Activated naive CD4-positive, alpha-beta T cell treated with anti-CD3 and anti-CD28 coated beads, Interleukin-2, amount 10 ng/mL, durations not matched to agents 7 days and 5 days (primary cell): ENCODE measurements around the gene CDH1.
A peak's percentile ranks its signal among the peaks of the same experiment; 100 is the strongest.

Source experiments
- CTCF ChIA-PET: fragments of 350-600 bp; sonication (Branson Sonifier 250); formaldehyde crosslinking; loops from one replicate; lab custom pipeline; 2021; ENCODE audit warnings: antibody characterized with exemption; lab: Charles Lee
- DNase-seq: peaks from one replicate; pipeline ENCODE4 v3.0.0-alpha.2; 2020
- H3K27ac Mint-ChIP-seq: one replicate; pipeline ENCODE4 v1.8.0; 2021; ENCODE audit warnings: mild to moderate bottlenecking, moderate library complexity, mixed read lengths
- H3K27me3 Mint-ChIP-seq: one replicate; pipeline ENCODE4 v1.8.0; 2021; ENCODE audit warnings: mild to moderate bottlenecking, mixed read lengths
- H3K36me3 Mint-ChIP-seq: one replicate; pipeline ENCODE4 v1.8.0; 2021; ENCODE audit warnings: mixed read lengths
- H3K4me1 Mint-ChIP-seq: one replicate; pipeline ENCODE4 v1.8.0; 2021; ENCODE audit warnings: mixed read lengths
- H3K4me3 Mint-ChIP-seq: one replicate; pipeline ENCODE4 v1.8.0; 2021; ENCODE audit warnings: mild to moderate bottlenecking, moderate library complexity, mixed read lengths
- H3K9me3 Mint-ChIP-seq: one replicate; pipeline ENCODE4 v1.8.0; 2021; ENCODE audit warnings: mixed read lengths

CDH1 gene

DNA sequence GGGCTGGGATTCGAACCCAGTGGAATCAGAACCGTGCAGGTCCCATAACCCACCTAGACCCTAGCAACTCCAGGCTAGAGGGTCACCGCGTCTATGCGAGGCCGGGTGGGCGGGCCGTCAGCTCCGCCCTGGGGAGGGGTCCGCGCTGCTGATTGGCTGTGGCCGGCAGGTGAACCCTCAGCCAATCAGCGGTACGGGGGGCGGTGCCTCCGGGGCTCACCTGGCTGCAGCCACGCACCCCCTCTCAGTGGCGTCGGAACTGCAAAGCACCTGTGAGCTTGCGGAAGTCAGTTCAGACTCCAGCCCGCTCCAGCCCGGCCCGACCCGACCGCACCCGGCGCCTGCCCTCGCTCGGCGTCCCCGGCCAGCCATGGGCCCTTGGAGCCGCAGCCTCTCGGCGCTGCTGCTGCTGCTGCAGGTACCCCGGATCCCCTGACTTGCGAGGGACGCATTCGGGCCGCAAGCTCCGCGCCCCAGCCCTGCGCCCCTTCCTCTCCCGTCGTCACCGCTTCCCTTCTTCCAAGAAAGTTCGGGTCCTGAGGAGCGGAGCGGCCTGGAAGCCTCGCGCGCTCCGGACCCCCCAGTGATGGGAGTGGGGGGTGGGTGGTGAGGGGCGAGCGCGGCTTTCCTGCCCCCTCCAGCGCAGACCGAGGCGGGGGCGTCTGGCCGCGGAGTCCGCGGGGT is at the start of gene CDH1:
CDH1 (plus strand) TSS at position 247 of the 684 bp plus-strand sequence; CDS start at position 371, 124 bp downstream.
- H3K27me3 Mint-ChIP-seq, result peaks cover 67% of the 10 kb centered on the region
- peaks cover 9% of the 10 kb centered on the region for H3K4me1 Mint-ChIP-seq
- DNase-seq, result peak; percentile 53
- CTCF ChIA-PET, result interaction anchor here (1.0 kb wide), 1 partner anchor 61 kb away, joined by 3 read pairs; no protein-coding TSS in a partner anchor
- no peak within 1 kb of the TSS for H3K27ac Mint-ChIP-seq
- no peaks in the 10 kb centered on the region for H3K36me3 Mint-ChIP-seq
- peak within 1 kb of the TSS; percentile 17 for H3K4me3 Mint-ChIP-seq
- no peaks in the 10 kb centered on the region for H3K9me3 Mint-ChIP-seq

DNA sequence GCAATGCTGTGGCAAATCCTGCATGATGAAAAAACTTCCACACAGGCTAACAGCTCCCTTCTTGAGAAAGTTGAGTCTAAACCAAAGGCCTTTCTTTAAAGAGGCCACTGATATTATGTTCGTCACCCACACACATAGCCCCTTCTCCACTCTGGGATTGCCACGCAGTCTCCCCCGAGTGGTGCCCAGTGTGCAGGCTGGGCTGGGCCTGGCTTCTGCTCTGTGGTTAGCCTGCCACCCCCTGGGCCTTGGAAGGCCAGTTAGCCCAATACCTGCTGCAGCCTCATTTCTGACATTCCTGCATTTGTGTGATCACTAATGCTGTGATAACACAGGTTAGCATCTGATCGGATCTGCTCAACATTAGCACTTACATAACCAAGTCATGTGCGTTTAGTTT is 47.2 kb upstream of the CDH1 start:
- H3K4me1 Mint-ChIP-seq, result no peaks in the 10 kb centered on the region

DNA sequence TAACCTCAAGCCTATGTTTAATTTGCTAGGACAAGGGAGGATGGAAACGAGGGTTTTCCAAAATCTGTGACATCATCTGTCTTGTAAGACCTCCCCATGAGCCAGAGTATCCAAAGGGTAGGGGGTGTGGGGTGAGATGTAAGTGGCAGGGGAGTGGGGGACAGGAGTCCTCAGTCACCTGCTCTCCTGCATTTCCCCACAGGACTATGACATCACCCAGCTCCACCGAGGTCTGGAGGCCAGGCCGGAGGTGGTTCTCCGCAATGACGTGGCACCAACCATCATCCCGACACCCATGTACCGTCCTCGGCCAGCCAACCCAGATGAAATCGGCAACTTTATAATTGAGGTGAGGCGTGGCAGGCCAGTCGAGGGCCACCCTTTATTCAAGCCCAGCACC is 41.5 kb upstream of the CDH1 start:
- CTCF ChIA-PET, result no interaction called here
- H3K9me3 Mint-ChIP-seq, result no peaks in the 10 kb centered on the region
- H3K4me1 Mint-ChIP-seq, result no peaks in the 10 kb centered on the region
- H3K27me3 Mint-ChIP-seq, result no peaks in the 10 kb centered on the region
- no peaks in the 10 kb centered on the region for H3K36me3 Mint-ChIP-seq
- no peak for DNase-seq
- no peak overlapping the region for H3K4me3 Mint-ChIP-seq
- no peak overlapping the region for H3K27ac Mint-ChIP-seq

More for the DNA sequence above, 47.2 kb upstream of the CDH1 start:
- CTCF ChIA-PET, result no interaction called here
- H3K27ac Mint-ChIP-seq, result no peak overlapping the region
- H3K4me3 Mint-ChIP-seq, result no peak overlapping the region
- H3K9me3 Mint-ChIP-seq, result no peaks in the 10 kb centered on the region
- H3K36me3 Mint-ChIP-seq, result no peaks in the 10 kb centered on the region
- no peak for DNase-seq
- no peaks in the 10 kb centered on the region for H3K27me3 Mint-ChIP-seq

- DNase-seq, result no peak
- CTCF ChIA-PET, result interaction anchor here (1.1 kb wide), 1 partner anchor 168 kb away, joined by 3 read pairs; no protein-coding TSS in a partner anchor
- H3K4me3 Mint-ChIP-seq, result no peak overlapping the region
- no peaks in the 10 kb centered on the region for H3K9me3 Mint-ChIP-seq
- H3K27me3 Mint-ChIP-seq, result no peaks in the 10 kb centered on the region
- H3K4me1 Mint-ChIP-seq, result no peaks in the 10 kb centered on the region
- H3K36me3 Mint-ChIP-seq, result no peaks in the 10 kb centered on the region
- H3K27ac Mint-ChIP-seq, result no peak overlapping the region
Measured at GRCh38 chr16:68696514-68696913, 40.6 kb upstream of the CDH1 start.

DNA sequence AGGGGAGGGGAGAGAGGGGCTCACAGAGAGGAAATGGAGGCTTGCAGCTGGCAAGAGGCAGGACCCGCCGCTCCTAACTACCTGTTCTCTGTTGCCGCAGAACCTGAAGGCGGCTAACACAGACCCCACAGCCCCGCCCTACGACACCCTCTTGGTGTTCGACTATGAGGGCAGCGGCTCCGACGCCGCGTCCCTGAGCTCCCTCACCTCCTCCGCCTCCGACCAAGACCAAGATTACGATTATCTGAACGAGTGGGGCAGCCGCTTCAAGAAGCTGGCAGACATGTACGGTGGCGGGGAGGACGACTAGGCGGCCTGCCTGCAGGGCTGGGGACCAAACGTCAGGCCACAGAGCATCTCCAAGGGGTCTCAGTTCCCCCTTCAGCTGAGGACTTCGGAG is 39.0 kb upstream of the CDH1 start:
- Mint-ChIP-seq H3K4me3 (no peak overlapping the region), H3K4me1 (no peaks in the 10 kb centered on the region), H3K9me3 (no peaks in the 10 kb centered on the region), H3K27me3 (no peaks in the 10 kb centered on the region), H3K27ac (no peak overlapping the region), H3K36me3 (no peaks in the 10 kb centered on the region)
- CTCF ChIA-PET, result interaction anchor here (1.1 to 1.8 kb wide), 3 partner anchors 108 to 171 kb away, joined by 3 to 8 read pairs (median 3); no protein-coding TSS in a partner anchor
- no peak for DNase-seq

GRCh38 chr16:68700120-68700519 is 37.0 kb upstream of the CDH1 start:
- H3K27ac Mint-ChIP-seq, result no peak overlapping the region
- no peaks in the 10 kb centered on the region for H3K27me3 Mint-ChIP-seq
- H3K4me3 Mint-ChIP-seq, result no peak overlapping the region
- H3K9me3 Mint-ChIP-seq, result no peaks in the 10 kb centered on the region
- CTCF ChIA-PET, result interaction anchor here (1.5 kb wide), 1 partner anchor 305 kb away, joined by 3 read pairs; no protein-coding TSS in a partner anchor
- DNase-seq, result no peak
- no peaks in the 10 kb centered on the region for H3K36me3 Mint-ChIP-seq
- H3K4me1 Mint-ChIP-seq, result no peaks in the 10 kb centered on the region

DNA sequence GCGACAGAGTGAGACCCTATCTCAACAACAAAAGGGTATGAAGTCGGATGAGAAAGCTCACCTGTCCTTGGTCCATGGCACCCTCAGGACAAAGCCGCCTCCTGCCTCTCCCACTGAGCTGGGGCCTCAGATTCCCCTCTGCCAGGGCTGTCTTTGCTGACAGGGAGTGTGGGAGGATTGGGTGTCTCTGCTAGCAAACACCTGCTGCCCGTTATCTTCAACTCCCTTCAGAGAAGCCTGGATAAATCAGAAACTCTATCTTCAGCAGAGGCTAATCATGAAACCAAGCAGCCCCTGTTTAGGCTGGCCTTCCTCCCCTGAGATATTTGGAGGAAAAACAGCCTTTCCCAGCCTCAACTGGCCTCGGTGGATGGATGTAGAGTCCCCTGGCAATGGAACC is 36.3 kb upstream of the CDH1 start:
- Mint-ChIP-seq H3K27me3 (no peaks in the 10 kb centered on the region), H3K4me1 (no peaks in the 10 kb centered on the region), H3K4me3 (no peak overlapping the region), H3K36me3 (no peaks in the 10 kb centered on the region), H3K27ac (no peak overlapping the region), H3K9me3 (no peaks in the 10 kb centered on the region)
- CTCF ChIA-PET, result interaction anchor here (1.2 to 1.5 kb wide), 2 partner anchors 306 to 422 kb away, joined by 3 to 4 read pairs; no protein-coding TSS in a partner anchor
- no peak for DNase-seq

GRCh38 chr16:68704232-68704867 is 32.7 kb upstream of the CDH1 start:
- Mint-ChIP-seq H3K27ac (no peak overlapping the region), H3K27me3 (no peaks in the 10 kb centered on the region), H3K4me1 (no peaks in the 10 kb centered on the region), H3K9me3 (no peaks in the 10 kb centered on the region), H3K4me3 (no peak overlapping the region), H3K36me3 (no peaks in the 10 kb centered on the region)
- peak; percentile 71 for DNase-seq
- CTCF ChIA-PET, result interaction anchor here (0.6 to 2.0 kb wide), 5 partner anchors 18 to 393 kb away, joined by 3 to 9 read pairs (median 3); no protein-coding TSS in a partner anchor

DNA sequence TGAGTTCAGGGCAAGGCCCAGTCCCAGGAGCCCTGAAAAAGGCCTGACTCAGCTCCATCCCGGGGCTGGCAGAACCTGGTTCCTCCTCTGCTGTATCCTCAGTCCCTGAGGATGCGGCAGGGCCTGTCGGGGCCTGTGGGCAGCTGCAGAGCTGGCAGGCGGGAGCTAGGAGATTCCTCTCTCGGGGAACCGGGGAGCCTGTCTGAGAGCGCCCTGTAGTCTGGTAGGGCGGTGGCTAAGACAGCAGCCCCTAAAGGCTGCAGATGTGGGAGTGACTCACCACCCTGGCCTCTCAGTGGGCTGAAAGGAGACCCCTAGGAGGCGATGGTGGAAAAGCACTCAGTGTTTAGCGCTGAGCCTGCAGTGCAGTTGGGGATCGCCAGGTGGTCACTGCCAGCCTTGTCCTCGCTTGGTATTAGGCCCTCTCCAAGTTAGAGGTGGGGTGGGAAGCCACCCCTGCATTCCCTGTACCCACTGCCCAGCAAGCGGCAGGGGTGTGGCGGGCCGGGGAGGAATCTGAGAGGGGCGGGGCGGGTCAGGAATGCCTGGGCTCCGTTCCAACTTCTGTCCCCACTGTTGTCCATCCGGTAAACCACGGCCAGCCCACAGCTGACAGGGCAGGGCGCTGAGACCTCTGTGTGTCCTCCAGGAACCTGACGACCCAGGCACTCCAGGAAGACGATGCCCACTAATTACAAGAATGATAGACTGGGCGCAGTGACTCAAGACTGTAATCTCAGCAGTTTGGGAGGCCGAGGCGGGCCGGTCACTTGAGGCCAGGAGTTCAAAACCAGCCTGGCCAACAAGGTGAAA is 29.5 kb upstream of the CDH1 start:
- Mint-ChIP-seq H3K36me3 (no peaks in the 10 kb centered on the region), H3K4me3 (no peak overlapping the region), H3K9me3 (no peaks in the 10 kb centered on the region), H3K27ac (no peak overlapping the region), H3K4me1 (peaks cover 5% of the 10 kb centered on the region), H3K27me3 (peaks cover 20% of the 10 kb centered on the region)
- CTCF ChIA-PET, result interaction anchor here (1.4 kb wide), 1 partner anchor 93 kb away, joined by 5 read pairs; no protein-coding TSS in a partner anchor
- no peak for DNase-seq

- no peak for DNase-seq
- Mint-ChIP-seq H3K4me1 (peaks cover 5% of the 10 kb centered on the region), H3K36me3 (no peaks in the 10 kb centered on the region), H3K27me3 (peaks cover 20% of the 10 kb centered on the region), H3K4me3 (no peak overlapping the region), H3K27ac (no peak overlapping the region), H3K9me3 (no peaks in the 10 kb centered on the region)
- CTCF ChIA-PET, result no interaction called here
Measured at GRCh38 chr16:68710211-68710610, 26.9 kb upstream of the CDH1 start.

DNA sequence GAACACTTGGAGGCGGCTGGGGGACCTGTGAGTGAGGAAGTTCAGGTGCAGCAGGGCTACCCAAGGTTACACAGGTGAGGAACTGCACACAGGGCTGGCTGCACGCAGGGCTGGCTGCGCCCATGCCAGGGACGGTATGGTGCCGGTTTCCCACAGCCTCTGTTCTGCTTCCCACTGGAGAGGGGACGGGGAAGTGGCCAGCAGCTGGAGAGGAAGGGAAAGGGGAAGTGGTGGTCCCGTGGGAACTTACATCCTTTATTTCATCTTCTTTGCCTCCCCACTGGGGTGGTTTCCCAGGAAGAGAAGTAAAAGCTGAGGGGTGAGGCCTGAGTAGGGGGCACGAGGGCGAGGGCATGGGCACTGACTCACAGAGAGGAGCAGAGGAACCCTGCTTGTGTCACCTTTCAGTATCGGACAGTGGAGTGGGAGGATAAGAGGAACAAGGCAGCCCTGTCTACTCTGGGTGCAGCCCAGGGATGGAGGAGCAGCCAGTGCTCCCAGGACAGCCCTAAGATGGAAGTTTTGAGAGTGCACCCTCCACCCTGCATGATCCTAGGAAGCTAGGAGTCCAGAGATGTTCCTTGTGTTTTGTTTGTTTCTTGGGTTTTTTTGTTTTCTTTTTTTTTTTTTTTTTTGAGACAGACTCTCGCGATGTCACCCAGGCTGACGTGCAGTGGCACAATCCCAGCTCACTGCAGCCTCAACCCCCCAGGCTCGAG is 25.5 kb upstream of the CDH1 start:
- no peak overlapping the region for H3K4me3 Mint-ChIP-seq
- H3K4me1 Mint-ChIP-seq, result peaks cover 5% of the 10 kb centered on the region
- no peak overlapping the region for H3K27ac Mint-ChIP-seq
- DNase-seq, result no peak
- CTCF ChIA-PET, result interaction anchor here (1.0 kb wide), 1 partner anchor 191 kb away, joined by 3 read pairs; no protein-coding TSS in a partner anchor
- H3K36me3 Mint-ChIP-seq, result no peaks in the 10 kb centered on the region
- peaks cover 20% of the 10 kb centered on the region for H3K27me3 Mint-ChIP-seq
- H3K9me3 Mint-ChIP-seq, result no peaks in the 10 kb centered on the region

DNA sequence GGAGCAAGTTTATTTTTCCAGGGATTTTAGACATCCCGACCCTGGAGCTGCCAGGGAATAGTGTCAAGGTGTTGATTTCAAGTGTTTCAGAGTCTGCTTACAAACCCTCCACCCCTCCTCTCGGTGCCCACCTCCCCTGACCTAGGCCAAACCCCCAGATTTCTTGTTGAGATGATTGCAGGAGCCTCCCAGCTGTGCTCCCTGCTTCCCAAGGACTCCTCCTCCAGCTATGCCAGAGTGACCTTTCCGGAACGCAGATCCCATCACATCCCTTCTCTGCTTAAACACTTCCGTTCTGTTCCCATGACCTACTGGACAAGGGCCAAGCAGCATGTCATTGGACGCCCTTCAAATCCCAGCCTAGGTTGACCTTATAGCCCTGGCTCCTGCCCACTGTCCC is 23.7 kb upstream of the CDH1 start:
- Mint-ChIP-seq H3K9me3 (peaks cover 2% of the 10 kb centered on the region), H3K27me3 (peaks cover 20% of the 10 kb centered on the region), H3K4me3 (no peak overlapping the region), H3K36me3 (no peaks in the 10 kb centered on the region), H3K27ac (no peak overlapping the region), H3K4me1 (peaks cover 5% of the 10 kb centered on the region)
- no peak for DNase-seq
- CTCF ChIA-PET, result no interaction called here

- peaks cover 13% of the 10 kb centered on the region for H3K27me3 Mint-ChIP-seq
- peaks cover 1% of the 10 kb centered on the region for H3K36me3 Mint-ChIP-seq
- CTCF ChIA-PET, result no interaction called here
- DNase-seq, result no peak
- H3K9me3 Mint-ChIP-seq, result peaks cover 3% of the 10 kb centered on the region
- no peak overlapping the region for H3K4me3 Mint-ChIP-seq
- H3K27ac Mint-ChIP-seq, result no peak overlapping the region
- H3K4me1 Mint-ChIP-seq, result peaks cover 11% of the 10 kb centered on the region
Measured at GRCh38 chr16:68715471-68715870, 21.6 kb upstream of the CDH1 start.
